Measurements from ENCODE around the gene SALL4.
"Not testable (repeated sequence)": the region's sequence is repeated elsewhere in the genome, so short reads cannot be mapped to it uniquely, and the experiment has no call there.

Gene SALL4

DNA sequence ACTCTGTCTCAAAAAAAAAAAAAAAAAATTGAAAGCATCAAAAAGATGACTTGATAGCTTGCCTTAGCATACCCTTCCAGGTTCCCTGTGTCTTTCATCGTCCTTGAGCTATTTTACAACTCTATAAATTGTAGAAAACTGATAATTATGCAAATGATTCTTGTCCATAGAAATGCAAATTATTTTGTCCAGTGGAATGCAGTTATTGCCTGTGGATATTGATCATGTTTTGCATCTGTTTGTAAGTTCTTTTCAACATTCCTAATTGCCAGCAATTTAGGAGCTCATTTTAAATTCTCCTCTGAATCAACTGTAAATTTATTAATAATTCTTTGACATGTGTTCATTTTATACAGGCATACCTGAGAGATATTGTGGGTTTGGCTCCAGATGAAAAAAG, 27.1 kb downstream of the SALL4 start:
- Histone ChIP-seq H3K9ac (ENCODE audit: low read length) (no peak overlapping the region), H3K27ac (ENCODE audit: low read length) (no peak overlapping the region), H3K36me3 (ENCODE audit: control insufficient read depth, low read depth, low read length) (no peaks in the 10 kb centered on the region), H3K4me3 (ENCODE audit: low read length) (no peak overlapping the region), H3K4me1 (ENCODE audit: control insufficient read depth, low read depth, low read length) (no peaks in the 10 kb centered on the region), H3K9me3 (ENCODE audit: control insufficient read depth, low read depth, low read length) (no peaks in the 10 kb centered on the region), H3K27me3 (ENCODE audit: control insufficient read depth, insufficient read depth, low read length) (no peaks in the 10 kb centered on the region)

DNA sequence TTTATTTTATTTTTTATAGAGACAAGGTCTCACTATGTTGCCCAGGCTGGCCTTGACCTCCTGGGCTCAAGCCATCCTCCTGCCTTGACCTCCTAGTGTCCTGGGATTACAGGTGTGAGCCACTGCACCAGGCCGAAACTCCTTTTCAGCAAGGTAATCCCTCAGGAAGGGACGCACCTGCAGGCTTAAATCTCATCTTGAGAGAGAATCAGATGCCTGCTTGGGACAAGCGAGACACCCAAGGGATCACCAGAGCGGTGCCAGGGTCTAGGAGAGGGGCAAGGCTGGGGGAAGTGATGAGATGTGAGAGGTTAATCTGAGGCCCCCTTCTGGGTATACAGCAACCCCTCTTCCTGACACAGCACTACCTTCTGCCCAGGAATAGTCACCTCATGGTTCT, 30.1 kb downstream of the SALL4 start:
- no peaks in the 10 kb centered on the region for H3K27me3 ChIP-seq (ENCODE audit: control insufficient read depth, insufficient read depth, low read length)
- H3K27ac ChIP-seq (ENCODE audit: low read length): no peak overlapping the region
- no peak overlapping the region for H3K4me3 ChIP-seq (ENCODE audit: low read length)
- no peaks in the 10 kb centered on the region for H3K36me3 ChIP-seq (ENCODE audit: control insufficient read depth, low read depth, low read length)
- H3K4me1 ChIP-seq (ENCODE audit: control insufficient read depth, low read depth, low read length): no peaks in the 10 kb centered on the region
- H3K9ac ChIP-seq (ENCODE audit: low read length): no peak overlapping the region
- no peaks in the 10 kb centered on the region for H3K9me3 ChIP-seq (ENCODE audit: control insufficient read depth, low read depth, low read length)

DNA sequence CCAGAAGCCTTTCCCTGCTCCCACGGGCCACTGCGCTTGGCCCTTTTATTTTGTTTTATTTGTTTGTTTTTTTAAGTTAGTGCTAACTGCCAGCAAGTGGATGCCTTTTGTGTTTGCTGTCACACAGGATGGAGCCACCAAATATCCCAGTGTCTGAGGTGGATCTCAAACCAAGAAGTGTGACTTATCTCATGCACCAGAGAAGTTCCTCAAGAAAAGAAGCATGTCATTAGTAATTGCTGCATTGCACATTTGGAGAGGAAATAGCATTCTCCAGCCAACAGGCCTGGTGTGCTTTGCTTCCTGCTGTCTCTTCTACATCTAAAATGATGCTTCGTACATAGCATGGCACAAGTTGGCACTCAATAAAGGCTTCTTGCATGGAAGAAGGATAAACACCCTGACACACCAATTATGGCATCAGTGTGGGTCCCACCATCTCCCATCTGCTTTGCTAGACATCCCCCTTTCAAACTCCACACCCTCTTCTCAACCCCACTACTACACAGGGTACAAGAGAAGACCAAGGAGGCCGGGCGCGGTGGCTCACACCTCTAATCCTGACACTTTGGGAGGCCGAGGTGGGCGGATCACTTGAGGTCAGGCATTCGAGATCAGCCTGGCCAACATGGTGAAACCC, 32.2 kb downstream of the SALL4 start:
- Histone ChIP-seq H3K27me3 (ENCODE audit: control insufficient read depth, insufficient read depth, low read length) (no peaks in the 10 kb centered on the region), H3K36me3 (ENCODE audit: control insufficient read depth, low read depth, low read length) (no peaks in the 10 kb centered on the region), H3K4me3 (ENCODE audit: low read length) (no peak overlapping the region), H3K27ac (ENCODE audit: low read length) (no peak overlapping the region), H3K9ac (ENCODE audit: low read length) (no peak overlapping the region), H3K9me3 (ENCODE audit: control insufficient read depth, low read depth, low read length) (no peaks in the 10 kb centered on the region), H3K4me1 (ENCODE audit: control insufficient read depth, low read depth, low read length) (no peaks in the 10 kb centered on the region)

DNA sequence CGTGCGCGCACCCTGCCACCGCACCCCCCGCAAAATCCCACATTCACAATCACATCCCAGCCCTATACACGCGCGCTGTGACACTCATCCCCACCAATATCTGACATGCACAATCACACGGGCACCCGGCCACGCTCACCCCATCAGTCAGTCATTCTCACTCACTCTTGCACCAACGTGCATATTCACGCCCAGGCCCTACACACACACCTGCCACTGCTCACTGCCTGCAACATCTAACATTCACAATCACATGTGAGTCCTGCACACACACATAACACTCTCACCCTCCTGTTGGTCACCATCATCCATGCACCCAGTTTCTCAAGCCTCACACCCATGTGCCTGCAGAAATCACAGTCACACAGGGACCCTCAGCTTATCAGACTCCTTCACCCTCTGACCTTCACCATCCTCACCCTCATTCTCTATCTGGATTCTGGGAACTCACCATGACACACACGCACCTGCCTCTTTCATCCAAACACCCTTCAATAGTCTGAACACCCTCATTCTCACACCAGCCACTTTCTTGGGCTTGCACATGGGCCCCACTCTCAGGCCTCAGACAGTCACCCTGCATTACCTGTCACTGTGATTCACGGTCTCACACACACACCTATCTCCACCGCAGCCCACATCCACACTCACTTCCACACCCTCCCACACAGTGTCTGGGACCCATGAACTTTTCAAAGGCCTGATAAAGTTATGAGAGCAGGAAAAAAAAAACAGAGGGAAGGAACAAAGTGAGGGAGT, 33.4 kb downstream of the SALL4 start:
- no peak overlapping the region for H3K27ac ChIP-seq (ENCODE audit: low read length)
- H3K9me3 ChIP-seq (ENCODE audit: control insufficient read depth, low read depth, low read length): no peaks in the 10 kb centered on the region
- no peaks in the 10 kb centered on the region for H3K27me3 ChIP-seq (ENCODE audit: control insufficient read depth, insufficient read depth, low read length)
- no peaks in the 10 kb centered on the region for H3K4me1 ChIP-seq (ENCODE audit: control insufficient read depth, low read depth, low read length)
- H3K36me3 ChIP-seq (ENCODE audit: control insufficient read depth, low read depth, low read length): no peaks in the 10 kb centered on the region
- no peak overlapping the region for H3K9ac ChIP-seq (ENCODE audit: low read length)
- no peak overlapping the region for H3K4me3 ChIP-seq (ENCODE audit: low read length)

DNA sequence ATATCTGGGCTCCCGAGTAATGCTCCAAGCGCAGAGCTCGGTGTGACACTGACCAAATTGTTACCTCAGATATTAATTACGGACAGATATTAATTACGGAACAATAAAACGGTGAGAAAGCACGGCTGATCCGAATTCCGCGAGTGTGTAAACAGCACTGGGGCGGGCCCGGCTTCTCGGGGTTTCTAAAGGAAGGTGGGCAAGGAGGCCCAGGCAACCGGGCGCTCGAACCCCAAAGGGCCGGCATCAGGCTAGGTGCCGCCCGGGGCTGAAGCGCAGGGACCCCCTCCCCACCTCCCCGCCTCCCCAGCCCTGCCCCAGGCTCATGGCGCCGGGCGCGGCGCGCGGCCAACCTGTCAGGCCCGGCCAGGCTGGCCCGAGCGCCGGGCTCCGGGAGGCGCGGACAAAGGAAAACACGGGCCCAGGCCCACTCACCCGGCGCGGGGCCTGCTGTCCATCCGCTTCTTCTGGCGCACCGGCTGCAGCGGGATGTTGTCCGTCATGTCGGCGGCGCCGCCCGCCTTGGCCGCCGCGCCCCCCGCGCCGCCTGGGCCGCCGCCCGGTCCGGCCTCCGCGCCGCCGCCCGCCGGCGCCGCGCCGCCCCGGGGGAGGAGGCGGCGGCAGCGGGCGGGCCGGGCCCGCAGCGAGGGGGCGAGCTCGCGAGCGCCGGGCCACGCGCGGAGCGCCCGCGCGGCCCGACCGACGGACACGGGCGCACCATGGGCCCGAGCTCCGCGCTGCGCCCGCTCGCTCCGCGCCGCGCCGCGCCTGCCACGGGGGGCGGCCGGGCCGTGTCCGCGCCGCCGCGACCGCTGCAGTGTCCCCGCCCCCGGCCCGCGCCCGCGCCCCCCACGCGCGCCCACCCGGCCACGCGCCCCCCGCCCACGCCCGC, 34.2 kb downstream of the SALL4 start, which contains the start of gene ATP9A:
TSS of gene ATP9A (minus strand) at position 524 of the 892 bp plus-strand sequence. CDS start at position 503, 21 bp downstream.
- Histone ChIP-seq H3K36me3 (ENCODE audit: control insufficient read depth, low read depth, low read length) (no peaks in the 10 kb centered on the region), H3K9me3 (ENCODE audit: control insufficient read depth, low read depth, low read length) (no peaks in the 10 kb centered on the region), H3K9ac (ENCODE audit: low read length) (peak within 1 kb of the TSS; percentile 55), H3K27me3 (ENCODE audit: control insufficient read depth, insufficient read depth, low read length) (no peaks in the 10 kb centered on the region), H3K4me3 (ENCODE audit: low read length) (peak within 1 kb of the TSS; percentile 83), H3K27ac (ENCODE audit: low read length) (no peak within 1 kb of the TSS), H3K4me1 (ENCODE audit: control insufficient read depth, low read depth, low read length) (no peaks in the 10 kb centered on the region)

DNA sequence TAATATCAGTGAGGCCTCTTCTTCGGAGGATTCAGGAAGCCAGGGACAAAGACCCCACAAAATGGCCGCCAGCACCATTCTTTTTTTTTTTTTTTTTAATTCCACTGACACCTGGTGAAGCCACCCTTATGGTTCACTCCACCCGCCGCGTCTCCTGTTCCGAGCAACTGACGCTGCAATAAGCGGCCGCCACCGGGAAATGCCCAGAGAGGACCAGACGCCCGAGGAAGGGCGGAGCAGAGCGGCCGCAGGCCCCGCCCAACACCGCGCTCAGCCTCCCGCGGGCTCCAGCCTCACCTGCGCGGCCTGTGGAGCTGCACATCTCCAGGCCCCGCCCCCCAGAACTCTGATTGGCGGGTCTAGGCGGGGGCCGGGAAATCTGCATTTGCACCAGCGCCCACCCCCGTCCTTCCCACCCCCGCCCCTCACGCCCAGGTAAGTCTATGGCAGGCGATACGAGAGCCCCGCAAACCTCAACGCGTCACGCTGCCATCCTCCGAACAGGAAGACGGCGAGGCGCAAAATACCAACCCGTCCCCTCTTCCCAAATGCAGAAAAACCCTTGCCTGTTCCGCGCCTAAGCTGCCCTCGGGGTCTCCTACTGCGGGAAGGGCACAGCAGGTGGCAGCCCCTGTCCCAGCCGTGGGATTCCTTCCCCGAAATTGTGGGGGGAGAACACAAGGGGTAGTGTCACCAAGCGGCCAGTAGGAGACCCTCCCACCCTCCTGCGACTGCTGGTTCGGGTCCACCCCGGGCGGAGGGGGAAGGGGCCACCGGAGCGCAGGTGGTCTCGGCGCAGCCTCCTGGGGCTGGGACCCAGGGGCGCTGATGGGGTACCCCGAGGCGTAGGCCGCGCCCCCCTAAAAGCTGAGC, 35.1 kb downstream of the SALL4 start:
- Histone ChIP-seq H3K27ac (ENCODE audit: low read length) (no peak overlapping the region), H3K27me3 (ENCODE audit: control insufficient read depth, insufficient read depth, low read length) (no peaks in the 10 kb centered on the region), H3K36me3 (ENCODE audit: control insufficient read depth, low read depth, low read length) (no peaks in the 10 kb centered on the region), H3K4me3 (ENCODE audit: low read length) (peak overlapping the region; percentile 83), H3K4me1 (ENCODE audit: control insufficient read depth, low read depth, low read length) (no peaks in the 10 kb centered on the region), H3K9ac (ENCODE audit: low read length) (peak overlapping the region; percentile 55), H3K9me3 (ENCODE audit: control insufficient read depth, low read depth, low read length) (no peaks in the 10 kb centered on the region)

DNA sequence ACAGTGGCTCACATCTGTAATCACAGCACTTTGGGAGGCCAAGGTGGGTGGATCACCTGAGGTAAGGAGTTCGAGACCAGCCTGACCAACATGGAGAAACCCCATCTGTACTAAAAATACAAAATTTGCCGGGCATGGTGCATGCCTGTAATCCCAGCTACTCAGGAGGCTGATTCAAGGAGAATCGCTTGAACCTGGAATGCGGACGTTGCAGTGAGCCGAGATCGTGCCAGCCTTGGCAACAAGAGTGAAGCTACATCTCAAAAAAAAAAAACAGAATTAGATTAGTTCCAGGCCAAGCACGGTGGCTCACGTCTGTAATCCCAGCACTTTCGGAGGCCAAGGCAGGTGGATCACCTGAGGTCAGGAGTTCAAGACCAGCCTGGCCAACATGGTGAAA, 36.9 kb downstream of the SALL4 start:
- H3K27me3 ChIP-seq (ENCODE audit: control insufficient read depth, insufficient read depth, low read length); H3K9ac ChIP-seq (ENCODE audit: low read length); H3K36me3 ChIP-seq (ENCODE audit: control insufficient read depth, low read depth, low read length); H3K4me3 ChIP-seq (ENCODE audit: low read length); H3K9me3 ChIP-seq (ENCODE audit: control insufficient read depth, low read depth, low read length); H3K4me1 ChIP-seq (ENCODE audit: control insufficient read depth, low read depth, low read length); H3K27ac ChIP-seq (ENCODE audit: low read length): not testable (repeated sequence)

DNA sequence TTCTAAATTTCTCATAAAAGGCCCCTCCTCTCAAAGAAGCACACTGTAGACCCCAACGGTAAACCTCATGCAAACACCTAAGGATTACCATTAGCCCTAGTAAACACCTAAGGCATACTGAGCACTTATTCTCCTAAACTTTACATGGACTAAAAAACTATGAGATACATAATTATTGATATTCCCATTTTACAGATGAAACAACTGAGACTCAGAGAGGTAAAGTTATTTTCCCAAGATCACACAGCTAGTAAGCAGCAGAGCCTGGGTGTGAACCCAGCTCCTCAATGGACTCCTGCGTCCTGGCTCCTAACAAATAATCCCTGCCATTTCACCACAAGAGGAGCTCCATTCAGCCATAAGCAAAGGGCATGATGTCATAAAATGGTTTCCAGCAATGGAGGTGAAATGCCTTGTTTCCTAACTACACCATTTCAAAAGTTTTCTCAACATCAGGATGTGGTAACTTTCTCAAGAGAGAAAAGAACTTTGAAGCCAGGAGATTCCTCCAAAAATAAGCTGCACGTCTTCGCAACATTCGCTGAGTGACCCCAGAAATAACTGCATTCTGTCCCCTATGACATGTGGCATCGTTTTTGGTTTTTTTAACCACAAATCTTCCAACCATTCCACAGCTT, 38.2 kb downstream of the SALL4 start:
- Histone ChIP-seq H3K36me3 (ENCODE audit: control insufficient read depth, low read depth, low read length) (no peaks in the 10 kb centered on the region), H3K9me3 (ENCODE audit: control insufficient read depth, low read depth, low read length) (no peaks in the 10 kb centered on the region), H3K27me3 (ENCODE audit: control insufficient read depth, insufficient read depth, low read length) (no peaks in the 10 kb centered on the region), H3K4me1 (ENCODE audit: control insufficient read depth, low read depth, low read length) (no peaks in the 10 kb centered on the region), H3K4me3 (ENCODE audit: low read length) (no peak overlapping the region), H3K9ac (ENCODE audit: low read length) (no peak overlapping the region), H3K27ac (ENCODE audit: low read length) (no peak overlapping the region)

DNA sequence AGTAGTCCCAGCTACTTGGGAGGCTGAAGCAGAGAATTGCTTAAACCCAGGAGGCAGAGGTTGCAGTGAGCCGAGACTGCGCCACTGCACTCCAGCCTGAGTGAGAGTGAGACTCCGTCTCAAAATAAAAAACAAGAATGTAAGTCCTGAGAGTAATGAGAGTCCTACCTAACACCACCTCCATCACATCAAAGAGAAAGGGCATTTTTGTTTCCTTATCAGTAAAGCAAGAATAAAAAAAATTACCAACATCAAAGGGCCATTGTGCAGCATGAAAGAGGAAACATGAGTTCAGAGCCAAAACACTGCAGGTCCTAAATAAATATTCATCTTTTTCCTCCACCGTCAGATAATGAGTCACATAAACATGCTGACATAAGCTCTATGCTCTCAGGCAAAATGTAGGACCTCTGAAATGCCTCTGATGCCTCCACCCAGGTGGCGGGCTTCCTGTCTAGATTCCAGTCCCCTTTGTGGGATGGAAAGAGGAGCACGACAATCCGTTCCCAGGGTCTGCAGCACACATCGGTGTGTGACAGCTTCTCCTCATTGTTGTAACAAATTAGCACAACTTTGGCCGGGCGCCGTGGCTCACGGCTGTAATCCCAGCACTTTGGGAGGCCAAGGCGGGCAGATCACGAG, 41.3 kb downstream of the SALL4 start:
- Histone ChIP-seq H3K4me1 (ENCODE audit: control insufficient read depth, low read depth, low read length) (no peaks in the 10 kb centered on the region), H3K9me3 (ENCODE audit: control insufficient read depth, low read depth, low read length) (no peaks in the 10 kb centered on the region), H3K27ac (ENCODE audit: low read length) (no peak overlapping the region), H3K36me3 (ENCODE audit: control insufficient read depth, low read depth, low read length) (no peaks in the 10 kb centered on the region), H3K27me3 (ENCODE audit: control insufficient read depth, insufficient read depth, low read length) (no peaks in the 10 kb centered on the region), H3K4me3 (ENCODE audit: low read length) (no peak overlapping the region), H3K9ac (ENCODE audit: low read length) (no peak overlapping the region)

DNA sequence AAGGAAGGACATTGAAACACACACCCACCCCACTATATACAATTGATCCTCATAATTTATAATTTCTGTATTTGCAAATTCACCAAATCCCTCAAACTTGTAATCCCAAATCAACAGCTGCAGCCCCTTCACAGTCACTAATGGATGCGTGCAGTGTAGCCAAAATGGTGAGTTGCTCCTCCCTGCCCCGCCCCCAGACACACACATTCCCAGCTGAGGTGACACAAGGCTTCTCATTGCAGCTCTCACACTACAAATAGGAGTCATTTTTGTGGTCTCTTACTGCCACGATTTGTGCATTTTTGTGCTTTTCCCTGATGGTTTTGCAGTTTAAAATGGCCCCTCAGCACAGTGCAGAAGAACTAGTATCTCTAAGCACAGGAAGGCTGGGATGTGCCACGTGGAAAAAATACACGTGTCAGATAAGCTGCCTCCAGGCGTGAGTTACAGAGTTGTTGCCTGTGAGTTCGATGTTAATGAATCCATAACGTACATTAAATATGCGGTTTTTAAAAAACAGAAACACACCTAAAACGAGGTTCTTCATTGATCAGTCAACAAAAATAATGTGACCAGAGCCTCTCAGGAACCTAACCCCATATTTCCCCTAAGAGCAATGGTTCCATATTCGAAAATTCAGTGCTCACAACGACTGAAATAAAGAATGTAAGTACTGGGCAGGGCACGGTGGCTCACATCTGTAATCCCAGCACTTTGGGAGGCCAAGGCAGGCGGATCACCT, 42.4 kb downstream of the SALL4 start:
- Histone ChIP-seq H3K4me1 (ENCODE audit: control insufficient read depth, low read depth, low read length) (no peaks in the 10 kb centered on the region), H3K9ac (ENCODE audit: low read length) (no peak overlapping the region), H3K9me3 (ENCODE audit: control insufficient read depth, low read depth, low read length) (no peaks in the 10 kb centered on the region), H3K27me3 (ENCODE audit: control insufficient read depth, insufficient read depth, low read length) (no peaks in the 10 kb centered on the region), H3K27ac (ENCODE audit: low read length) (no peak overlapping the region), H3K36me3 (ENCODE audit: control insufficient read depth, low read depth, low read length) (no peaks in the 10 kb centered on the region), H3K4me3 (ENCODE audit: low read length) (no peak overlapping the region)

All from iPS-18a (cell line).